NOMO-1 (cell line): ENCODE data around the gene TRMT1.

Source experiments
- DNase-seq, 2 experiments: peaks; one replicate each; lab custom pipeline; 2025; ENCODE audit not compliant: unreplicated experiment in 2 of 2; lab: John Stamatoyannopoulos, UW

The TRMT1 gene

DNA sequence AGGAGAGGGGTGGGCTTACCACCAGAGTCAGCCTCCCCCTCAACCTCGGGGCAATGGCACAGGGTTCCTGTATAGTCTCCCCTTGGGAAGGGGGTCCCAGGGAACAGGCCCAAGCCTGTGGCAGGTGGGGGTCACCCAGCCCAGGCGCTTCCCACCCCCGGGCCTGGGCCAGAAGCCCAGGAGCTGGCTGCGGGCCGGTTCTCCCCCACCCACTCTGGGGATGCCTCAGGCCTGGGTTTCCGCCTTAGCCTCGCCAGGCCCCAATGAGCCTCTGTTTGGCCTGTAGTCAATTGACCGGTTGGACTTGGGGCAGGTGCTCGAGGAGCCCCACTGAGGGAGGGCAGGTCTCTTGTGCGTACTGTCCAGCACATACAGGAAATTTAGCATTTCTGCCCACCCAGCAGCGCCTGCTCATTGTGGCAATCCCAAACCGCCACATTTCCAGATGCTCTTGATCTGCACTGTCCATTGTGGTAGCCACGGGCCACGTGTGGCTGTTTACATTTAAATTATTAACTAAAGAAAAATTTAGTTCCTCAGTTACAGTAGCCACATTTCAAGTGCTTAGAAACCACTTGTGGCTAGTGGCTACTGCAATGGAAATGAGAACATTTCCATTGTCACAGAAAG, 23.8 kb downstream of the TRMT1 start:
- DNase-seq: no peak

DNA sequence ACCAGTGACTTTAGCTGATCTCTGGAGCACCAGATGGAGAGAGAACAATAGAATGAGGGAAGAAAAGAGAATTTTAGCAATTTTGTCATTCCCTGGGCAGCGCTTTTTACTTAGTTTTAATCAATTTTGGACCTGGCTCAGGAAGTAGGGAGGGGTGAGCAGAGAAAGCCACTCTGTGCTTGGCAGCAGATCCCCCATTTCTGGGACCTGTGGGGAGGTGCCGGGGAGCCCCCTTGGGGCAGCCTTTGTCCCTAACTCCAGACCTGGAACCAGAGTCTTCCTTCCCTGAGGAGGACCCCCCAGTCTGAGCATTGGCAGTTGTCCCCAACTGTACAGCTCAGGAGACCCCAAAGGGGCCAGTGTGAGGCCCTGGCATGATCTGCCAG, 24.4 kb downstream of the TRMT1 start:
- no peak for DNase-seq

DNA sequence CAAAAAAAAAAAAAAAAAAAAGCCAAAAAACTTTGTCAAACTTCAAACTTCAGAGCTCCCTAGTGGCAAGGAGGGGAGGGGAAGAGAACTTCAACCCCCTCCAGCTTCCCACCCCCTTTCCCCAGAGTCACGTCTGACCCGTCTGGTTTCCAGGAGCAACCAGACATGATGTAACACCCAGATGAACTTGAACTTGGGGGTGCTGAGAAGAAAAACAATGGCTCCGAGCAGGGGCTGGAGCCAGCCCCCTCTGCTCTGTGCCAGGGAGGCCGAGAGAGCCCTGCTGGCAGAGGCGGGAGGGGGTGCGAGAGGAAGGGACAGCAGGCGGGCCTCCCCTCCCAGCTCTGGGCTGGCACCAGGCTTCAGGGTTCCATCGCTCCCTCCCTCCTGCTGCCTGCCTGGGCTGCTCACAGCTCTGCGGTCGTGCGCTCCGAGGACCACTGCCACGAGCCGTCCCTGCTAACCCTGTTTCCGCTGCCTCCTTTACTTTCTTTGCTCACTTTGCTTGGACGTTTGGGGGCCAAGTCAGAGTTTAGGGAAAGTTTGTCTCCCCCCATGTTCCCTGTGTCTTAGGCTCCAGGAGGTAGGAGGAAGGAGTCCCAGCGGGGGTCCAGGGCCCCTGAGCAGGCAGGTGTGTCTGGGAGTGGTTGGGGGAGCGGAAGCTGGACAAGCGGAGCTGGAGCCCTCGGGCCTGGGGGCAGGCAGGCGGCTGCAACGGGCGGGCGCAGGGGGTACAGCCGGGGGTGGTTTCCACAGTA, 25.0 kb downstream of the TRMT1 start:
- no peak for DNase-seq

DNA sequence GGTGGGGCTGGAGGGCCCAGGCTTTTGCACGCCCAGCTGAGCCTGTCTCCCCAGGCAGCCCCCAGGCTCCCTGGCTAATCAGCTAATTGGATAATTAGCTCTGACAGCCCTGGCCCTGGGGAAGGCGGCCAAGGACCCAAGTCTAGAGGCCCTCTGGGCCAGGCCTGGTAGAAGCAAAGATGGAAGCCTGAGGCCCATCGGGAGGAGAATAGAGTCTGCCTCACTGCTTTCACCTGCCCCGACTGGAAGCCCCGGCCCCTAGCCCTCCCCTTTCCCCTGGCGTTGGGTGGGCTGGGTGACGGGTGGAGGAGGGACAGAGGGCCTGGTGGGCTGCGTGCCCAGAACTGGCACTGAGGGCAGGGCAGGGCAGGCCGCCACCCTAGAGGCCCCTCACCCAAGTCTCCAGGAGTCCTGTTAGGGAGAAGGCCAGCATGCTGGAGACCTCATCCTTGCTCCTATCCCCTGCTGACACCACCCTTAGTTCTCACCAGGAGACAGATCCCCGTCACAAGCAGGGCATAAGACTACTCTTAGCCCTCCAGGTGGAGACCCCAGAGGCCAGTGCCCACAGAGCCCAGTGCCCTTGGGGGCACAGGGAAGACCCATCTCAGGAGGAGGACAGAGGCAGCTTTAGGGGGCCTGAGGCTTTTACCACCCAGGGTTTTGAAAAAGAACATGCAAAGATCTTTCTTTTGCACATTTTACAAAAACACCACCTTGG, 25.9 kb downstream of the TRMT1 start:
- peak in 1 of 2 experiments; percentile 35 for DNase-seq

DNA sequence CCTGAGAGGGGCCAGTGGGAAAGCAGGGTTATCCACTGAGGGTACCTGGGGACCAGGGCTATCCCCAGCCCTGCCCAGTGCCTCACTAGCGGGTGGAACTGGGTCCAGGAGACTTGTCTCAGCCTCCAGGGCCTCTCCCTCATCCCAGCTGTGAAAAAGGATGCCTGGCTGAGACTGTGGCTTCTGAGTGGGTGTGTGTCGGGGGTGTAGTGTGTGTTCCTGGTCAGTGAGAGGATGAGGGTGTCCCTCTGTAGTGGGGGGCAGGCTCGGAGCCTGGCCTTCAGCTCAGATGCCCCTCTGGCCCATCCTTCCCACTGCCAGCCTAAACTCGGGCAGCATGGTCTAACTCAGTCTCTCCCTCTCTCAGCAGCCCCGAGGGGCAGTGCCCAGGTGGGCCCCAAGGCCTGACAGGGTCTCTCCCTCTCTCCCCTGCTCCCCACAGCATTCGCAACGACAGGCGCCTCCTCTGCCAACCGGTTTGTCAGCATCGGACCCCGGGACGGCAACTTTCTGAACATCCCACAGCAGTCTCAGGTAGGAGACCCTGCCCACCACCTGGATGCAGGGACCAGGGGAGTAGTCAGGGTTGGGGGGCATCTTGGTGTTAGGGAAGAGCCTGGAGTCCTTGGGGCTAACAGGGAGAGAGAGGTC, 26.6 kb downstream of the TRMT1 start:
- DNase-seq: no peak

DNA sequence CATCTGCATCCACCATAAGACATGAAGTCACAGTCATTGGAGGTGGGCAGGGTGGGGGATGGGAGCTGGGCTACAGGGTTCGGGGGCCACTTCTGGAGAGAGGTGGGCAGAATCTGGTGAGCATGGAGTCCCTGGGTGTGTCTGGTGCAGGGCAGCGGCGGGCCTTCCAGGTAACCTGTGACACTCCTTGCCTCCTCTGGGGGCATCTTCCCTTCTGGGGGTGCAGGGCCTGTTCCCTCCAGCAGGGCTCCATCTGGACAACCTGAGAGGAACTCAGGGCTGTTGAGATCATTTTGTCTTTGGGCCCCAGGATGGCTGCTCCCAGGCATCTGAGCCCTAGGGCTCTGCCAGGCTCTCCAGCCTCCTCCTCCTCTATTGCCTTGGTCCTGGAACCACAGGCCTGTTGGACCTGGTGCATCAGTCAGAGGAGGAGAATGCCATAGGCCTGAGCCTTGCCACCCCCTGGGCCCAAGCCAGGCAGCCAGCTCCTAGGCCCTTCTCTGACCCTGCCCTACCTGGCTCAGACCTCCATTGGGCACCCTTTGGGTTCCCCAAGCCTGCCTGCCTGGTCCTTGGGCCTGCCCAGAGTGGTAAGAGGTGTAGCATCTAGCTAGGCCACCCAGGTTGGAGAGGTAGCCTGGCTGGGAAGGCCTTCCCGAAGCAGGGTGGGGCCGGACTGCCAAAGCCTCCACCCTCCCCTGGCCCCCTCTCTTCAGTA, 27.2 kb downstream of the TRMT1 start:
- no peak for DNase-seq

DNA sequence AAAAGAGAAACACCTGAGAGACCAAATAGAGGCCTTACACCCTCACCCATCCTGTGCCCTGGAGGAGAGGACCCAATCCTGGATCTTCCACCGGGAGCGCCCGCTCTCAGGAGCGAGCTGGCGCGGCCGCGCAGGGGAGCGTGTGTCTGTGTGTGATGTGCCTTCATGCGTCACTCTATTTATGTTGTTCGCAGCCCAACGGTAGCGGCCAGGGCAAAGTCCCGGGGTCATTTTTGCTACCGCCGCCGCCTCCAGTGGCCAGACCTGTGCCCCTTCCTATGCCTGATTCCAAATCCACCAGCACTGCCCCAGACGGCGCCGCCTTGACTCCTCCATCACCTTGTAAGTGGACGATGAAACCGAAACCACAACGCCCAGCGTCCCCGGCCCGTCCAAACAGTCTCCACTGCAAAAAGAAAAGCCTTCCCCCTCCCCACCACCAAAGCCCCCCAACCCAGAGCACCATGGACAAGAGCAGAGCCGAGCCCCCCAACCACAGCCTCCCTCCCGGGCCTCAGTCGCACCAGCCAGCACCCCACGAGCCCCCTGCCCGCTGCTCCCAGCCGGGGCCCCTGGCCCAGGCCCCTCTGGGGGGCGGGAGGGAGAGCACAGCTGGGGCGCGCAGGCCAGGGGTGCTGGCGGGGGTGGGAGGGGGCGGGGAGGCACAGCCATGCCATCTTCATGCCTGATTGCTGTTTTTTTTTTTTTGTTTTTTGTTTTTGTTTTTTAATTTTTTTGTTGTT, 28.6 kb downstream of the TRMT1 start:
- no peak for DNase-seq

DNA sequence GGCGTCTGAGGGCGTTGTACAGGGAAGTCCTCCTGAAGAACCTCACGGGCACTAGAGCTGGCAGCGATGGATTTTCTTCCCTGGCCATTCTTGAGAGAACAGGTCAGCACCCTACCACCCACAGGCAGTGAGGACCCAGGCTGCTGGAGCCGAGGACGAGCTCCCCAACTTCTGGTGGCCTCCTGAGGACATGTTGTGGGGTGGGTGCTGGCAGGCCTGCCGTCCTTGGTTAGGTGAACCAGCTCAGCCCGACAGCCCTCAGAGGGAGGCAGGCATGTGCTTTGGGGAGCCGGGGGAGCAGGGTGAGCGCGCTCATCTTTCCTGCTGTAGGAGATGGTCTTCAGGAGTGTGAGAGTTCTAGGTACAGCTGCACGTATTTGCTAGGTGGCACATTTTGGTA, 29.2 kb downstream of the TRMT1 start:
- no peak for DNase-seq

DNA sequence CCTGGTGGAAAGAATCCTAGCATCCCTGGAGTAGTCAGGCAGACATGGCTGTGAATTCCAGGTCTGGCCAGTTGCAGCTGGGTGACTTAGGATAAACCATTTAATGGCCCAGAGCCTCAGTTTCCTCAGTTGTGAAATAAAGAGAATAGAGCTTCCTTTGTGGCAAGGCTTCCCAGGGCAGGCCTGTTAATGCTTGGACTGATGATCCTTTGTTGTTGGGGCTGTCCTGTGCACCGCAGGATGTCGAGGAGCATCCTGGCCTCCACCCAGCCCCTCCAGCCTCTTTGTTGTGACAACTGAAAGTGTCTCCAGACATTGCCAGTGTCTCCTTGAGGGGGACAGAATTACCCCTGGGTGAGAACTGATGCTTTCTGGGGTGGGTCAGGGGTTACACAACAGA, 30.2 kb downstream of the TRMT1 start:
- no peak for DNase-seq

DNA sequence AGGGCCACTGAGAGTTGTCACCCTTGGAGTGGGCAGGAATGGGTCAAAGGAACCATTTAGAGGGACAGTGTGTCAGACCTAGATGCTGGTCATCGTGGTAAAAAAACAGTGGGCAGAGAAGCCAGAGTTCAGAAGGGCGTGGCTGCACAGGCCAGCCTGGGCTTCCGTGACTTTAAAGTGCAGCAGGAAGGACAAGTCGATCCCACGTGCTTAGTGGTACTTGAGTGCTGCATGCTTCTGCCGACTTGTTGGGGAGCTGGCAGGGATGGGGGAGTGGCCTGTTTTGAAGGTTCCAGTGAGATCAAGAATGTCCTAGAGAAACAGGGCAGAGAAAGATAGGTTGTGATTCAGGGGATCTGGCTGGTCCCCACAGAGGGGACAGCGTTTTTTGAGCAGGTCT, 30.9 kb downstream of the TRMT1 start:
- no peak for DNase-seq

DNA sequence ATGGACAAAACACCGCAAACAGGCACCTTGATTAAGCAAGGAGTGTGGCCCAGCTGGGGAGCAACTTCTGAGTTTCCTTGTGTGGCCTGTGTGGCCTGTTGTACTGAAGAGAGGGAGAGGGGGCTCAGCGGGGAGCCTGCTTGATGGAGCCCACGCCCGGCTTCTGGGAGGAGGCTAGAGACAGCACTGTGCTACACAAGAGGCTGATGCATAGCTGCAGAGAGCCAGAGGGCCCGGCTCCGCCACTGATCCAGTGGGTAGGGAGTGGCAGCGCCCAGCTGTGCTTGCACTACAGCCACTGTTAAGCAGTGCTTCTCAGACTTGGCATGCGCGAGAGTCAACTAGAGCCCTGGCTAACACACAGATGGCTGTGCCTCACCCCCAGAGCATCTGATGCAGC, 32.9 kb downstream of the TRMT1 start:
- no peak for DNase-seq

DNA sequence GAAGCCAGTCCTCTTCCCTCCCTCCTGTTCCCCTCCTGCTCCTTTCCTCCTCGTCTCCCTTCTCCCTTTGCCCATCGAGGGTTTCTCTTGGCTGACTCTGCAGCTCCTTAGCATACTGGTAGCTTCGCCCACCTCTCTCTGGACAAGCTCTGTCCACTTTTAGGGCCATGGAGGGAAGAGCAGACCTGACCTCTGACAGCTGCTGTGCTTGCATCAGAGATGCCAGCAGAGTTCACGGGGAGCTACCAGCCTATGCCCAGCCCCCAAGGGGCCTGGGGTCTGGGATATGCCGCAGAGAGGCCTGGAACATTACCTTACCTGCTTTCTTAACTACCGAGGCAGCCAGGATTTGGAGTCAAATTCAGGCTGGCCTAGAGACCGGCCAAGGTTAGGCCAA, 33.5 kb downstream of the TRMT1 start:
- no peak for DNase-seq

DNA sequence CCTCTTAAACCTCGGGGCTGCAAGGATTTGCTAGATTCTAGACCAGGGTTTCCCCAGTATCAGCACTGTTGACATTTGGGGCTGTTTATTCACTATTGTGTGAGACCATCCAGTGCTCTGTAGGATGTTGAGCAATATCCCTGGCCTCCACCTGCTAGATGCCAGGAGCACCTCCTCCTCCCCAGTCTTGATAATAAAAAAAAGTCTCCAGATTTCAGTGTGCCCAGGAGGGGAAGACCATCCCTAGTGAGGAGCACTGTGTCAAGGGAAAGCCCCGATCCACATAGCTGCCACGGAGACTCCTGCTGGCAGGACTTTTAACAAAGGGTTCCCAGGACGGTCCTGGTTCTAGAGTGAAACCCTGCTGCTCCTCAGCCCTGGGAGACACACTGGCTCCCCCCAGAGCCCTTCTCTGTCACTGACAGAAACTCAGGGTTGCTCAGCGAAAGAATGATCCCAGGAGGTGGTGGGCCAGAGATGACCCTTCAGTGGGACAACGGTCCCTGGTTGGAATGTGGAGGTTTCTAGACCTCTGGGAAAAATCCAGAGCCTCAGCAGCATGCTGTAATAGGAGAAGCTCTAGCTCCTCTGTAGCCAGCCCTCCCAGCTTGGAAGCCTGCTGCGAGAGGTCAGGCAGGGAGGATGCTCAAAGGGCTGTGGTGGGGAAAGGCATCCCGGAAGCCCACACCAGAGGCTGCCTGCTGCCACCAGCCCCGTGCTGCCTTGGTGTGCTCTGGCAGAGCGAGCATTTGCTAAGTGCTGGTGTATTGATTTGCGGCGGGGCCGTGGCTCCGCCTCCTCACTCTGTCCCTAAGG, 34.1 kb downstream of the TRMT1 start:
- no peak for DNase-seq

DNA sequence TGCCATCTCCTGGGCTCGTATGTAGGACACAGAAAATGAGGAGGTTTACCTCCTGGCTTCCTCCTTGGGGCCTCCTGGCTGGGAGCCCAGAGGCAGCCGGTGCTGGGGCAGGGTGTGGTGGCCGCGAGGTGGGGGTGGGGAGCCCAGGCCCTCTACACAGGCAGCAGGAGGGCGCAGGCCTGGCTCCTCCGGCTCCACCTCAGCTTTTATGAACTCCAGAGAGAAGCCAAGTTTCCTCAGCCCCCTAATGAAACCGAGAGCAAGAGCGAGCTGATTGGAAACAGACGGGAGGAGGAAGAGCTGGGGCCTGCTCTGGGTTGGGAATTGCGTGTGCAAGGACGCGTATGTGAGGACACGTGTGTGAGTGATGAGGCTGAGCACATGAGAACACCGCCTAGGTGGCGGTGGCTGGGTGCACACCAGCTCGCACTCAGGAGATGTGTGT, 37.0 kb downstream of the TRMT1 start:
- peak in 1 of 2 experiments; percentile 8 for DNase-seq

DNA sequence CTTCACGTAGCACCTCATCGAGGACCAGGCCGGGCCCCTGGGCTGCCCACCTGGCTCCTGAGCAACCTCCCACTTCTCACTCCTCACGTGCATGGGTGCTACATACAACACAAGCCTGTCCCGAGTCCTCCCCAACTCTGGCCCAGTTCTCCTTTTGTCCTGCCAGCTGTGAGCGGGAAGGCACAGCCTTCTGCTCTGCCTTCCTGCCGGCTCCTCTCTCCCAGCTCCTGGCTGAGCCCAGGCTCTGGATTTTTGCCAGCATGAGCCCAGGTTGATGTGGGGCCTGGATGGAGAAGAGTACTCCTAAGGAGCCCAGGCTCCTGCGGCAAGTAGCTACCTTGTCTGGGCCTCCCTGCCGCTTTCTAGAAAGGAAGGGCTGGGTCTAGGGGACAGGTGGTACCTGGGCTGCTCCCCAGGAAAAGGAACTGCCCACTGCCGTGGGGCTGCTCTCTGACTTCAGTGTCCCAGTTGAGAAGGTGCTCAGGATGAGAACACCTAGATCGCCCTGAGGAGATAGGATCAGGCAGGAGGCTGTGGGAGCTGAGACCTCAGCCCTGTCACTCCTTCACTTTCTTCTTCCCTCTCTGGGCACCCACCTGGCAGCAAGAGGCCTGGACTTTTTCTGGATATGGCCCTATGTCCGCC, 37.5 kb downstream of the TRMT1 start:
- DNase-seq: no peak

DNA sequence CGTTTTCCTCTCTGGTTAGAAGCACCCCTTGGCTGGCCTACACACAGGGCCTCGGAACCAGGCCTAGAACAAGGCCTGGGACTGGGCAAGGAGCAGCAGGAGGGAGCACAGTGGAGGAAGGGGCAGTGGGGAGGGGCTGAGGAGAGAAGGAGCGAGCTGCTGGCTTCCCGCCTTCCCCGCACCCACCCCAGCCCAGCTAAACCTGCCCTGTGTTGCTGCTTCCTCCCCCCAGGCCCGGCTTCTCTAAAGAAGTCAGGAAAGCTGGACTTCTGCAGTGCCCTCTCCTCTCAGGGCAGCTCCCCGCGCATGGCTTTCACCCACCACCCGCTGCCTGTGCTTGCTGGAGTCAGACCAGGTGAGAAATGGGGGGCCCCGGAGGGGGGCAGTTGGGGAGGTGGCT, 38.2 kb downstream of the TRMT1 start:
- no peak for DNase-seq

DNA sequence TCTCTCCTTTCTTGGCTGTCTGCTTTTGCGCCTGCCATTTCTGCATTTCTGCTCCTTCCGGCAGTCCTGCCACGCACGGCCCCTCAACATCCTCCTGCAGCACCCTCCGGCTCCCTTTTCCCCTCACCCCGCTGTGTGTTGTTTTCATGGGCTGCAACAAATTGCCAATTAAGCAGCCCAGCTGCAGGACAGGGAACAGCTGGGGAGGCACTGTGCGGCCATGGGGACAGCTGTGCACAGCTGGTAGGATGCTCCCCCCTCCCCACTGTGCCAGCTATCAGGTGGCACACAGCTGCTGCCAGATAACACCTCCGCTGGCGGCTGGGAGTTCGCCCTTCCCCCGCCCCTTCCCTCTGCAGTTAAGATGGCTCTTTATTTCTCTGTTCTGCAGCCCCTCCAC, 39.3 kb downstream of the TRMT1 start:
- DNase-seq: no peak

DNA sequence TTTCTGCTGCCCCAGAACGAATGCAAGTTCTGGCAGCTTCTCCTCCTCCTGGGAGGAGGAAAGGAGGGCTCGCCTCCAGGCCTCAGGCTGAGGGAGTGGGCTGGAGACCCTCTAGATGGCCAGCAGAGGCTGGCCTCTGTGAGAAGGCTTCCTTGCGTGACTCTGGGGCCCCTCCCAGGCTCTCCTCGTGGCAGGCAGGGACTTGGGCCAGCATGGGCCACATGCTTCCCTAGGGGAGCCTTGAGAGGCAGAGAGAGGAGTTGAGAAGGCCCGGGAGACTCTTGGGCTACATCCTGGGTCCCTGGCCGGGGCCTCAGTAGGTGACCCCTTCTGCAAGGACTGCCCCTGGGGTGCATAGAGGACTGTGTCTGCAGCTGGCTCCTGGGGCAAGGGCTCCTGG, 39.8 kb downstream of the TRMT1 start:
- no peak for DNase-seq

DNA sequence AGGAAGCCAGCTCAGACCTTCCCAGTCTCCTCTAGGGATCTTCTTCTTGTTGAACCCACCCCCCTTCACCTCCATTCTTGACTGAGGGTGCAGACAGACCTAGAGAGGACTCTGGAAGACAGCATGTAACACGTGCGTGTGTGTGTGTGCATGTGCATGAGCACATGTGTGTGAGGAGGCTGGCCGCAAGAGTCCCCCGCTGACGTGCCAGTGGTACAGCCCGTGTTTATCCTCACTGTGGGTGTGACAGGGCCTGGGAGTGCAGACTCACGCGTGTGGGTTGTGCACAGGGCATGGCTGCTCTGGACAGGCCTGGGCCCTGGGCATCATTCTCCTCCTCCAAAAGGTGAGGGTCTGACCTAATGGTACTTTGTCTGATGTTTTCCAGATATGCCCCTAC, 40.2 kb downstream of the TRMT1 start:
- DNase-seq: no peak
